ENCODE measurements around the gene ZSCAN29. TPM values are rescaled to one million over a fixed set of nuclear protein-coding genes. Genes with fewer than 3 reads are reported as not detected.

Gene ZSCAN29
- total and polyA plus RNA-seq, 2 of the 13 experiments (the other 11 are each of a cell fraction or from before 2014, with no cell fraction given): 8.3 to 27.4 TPM

- no TSS peak for BruUV-seq (replicated peaks)
- Histone ChIP-seq H3K27me3 (ENCODE audit: control insufficient read depth in 1 of 2, insufficient read depth in 2 of 2, low read length in 2 of 2) (peaks cover 0 to 25% of the 10 kb centered on the region in 2 experiments; a peak in 1 of 5 replicates), H3K4me2 (ENCODE audit: low read depth, low read length) (no peak overlapping the region), H2AFZ (ENCODE audit: low read length) (no peak overlapping the region), H3K4me3 (replicated peaks in 1 of 3; ENCODE audit: insufficient read depth in 1 of 3, low read depth in 2 of 3, low read length in 3 of 3) (no peak overlapping the region), H3K27ac (ENCODE audit: extremely low read length, insufficient read depth, low read length) (no peak overlapping the region), H3K79me2 (ENCODE audit: insufficient read depth, low read length) (no peaks in the 10 kb centered on the region), H3K36me3 (replicated peaks in 1 of 2; ENCODE audit: control insufficient read depth in 1 of 2, insufficient read depth in 2 of 2, low read length in 2 of 2) (no peaks in the 10 kb centered on the region), H3K9me3 (ENCODE audit: low read length) (no peaks in the 10 kb centered on the region), H4K20me1 (ENCODE audit: insufficient read depth, low read length) (no peaks in the 10 kb centered on the region), H3K9ac (ENCODE audit: insufficient read depth, low read depth, low read length) (no peak overlapping the region), H3K4me1 (ENCODE audit: insufficient read depth, low read length) (peaks cover 13% of the 10 kb centered on the region)
- ATAC-seq (no peak), DNase-seq (ENCODE audit: low spot score) (no peak), FAIRE-seq (no peak)
- in situ Hi-C loops (cut with HindIII; ENCODE audit: extremely low pct_ligation_motif_present, low pct_unique_long_range_greater_than_20kb): no loop called here
- CTCF ChIA-PET (ENCODE audit: low intra/inter-chr PET ratio, low total read pairs): no interaction called here
- intact Hi-C loops (cut with micrococcal nuclease; ENCODE audit: unreplicated experiment): no loop called here
- POLR2A ChIA-PET: no interaction called here
- WGBS (ENCODE audit: low lambda C conversion rate): 32% methylated on average over 4 of the region's 4 CpGs
- TF ChIP-seq, protein P1, sequence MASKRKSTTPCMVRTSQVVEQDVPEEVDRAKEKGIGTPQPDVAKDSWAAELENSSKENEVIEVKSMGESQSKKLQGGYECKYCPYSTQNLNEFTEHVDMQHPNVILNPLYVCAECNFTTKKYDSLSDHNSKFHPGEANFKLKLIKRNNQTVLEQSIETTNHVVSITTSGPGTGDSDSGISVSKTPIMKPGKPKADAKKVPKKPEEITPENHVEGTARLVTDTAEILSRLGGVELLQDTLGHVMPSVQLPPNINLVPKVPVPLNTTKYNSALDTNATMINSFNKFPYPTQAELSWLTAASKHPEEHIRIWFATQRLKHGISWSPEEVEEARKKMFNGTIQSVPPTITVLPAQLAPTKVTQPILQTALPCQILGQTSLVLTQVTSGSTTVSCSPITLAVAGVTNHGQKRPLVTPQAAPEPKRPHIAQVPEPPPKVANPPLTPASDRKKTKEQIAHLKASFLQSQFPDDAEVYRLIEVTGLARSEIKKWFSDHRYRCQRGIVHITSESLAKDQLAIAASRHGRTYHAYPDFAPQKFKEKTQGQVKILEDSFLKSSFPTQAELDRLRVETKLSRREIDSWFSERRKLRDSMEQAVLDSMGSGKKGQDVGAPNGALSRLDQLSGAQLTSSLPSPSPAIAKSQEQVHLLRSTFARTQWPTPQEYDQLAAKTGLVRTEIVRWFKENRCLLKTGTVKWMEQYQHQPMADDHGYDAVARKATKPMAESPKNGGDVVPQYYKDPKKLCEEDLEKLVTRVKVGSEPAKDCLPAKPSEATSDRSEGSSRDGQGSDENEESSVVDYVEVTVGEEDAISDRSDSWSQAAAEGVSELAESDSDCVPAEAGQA (IDR thresholded peaks at IDR 0.05; ENCODE audit: low read depth): no peak
- TF ChIP-seq, protein P1 (CRISPR knock-in tag; IDR thresholded peaks at IDR 0.05; ENCODE audit: borderline replicate concordance): no peak
- TF ChIP-seq, protein P2, sequence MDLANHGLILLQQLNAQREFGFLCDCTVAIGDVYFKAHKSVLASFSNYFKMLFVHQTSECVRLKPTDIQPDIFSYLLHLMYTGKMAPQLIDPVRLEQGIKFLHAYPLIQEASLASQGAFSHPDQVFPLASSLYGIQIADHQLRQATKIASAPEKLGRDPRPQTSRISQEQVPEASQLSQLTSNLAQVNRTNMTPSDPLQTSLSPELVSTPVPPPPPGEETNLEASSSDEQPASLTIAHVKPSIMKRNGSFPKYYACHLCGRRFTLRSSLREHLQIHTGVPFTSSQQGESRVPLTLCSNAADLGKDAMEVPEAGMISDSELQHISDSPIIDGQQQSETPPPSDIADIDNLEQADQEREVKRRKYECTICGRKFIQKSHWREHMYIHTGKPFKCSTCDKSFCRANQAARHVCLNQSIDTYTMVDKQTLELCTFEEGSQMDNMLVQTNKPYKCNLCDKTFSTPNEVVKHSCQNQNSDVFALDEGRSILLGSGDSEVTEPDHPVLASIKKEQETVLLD (CRISPR knock-in tag; IDR thresholded peaks at IDR 0.05; ENCODE audit: low read depth): no peak
- TF ChIP-seq MTF1 (CRISPR knock-in tag; IDR thresholded peaks at IDR 0.05) (no peak), ZFP1 (CRISPR knock-in tag; IDR thresholded peaks at IDR 0.05) (no peak), ZNF441 (CRISPR knock-in tag; IDR thresholded peaks at IDR 0.05; ENCODE audit: borderline replicate concordance) (no peak), ZNF839 (CRISPR knock-in tag; IDR thresholded peaks at IDR 0.05; ENCODE audit: borderline replicate concordance) (no peak), ZNF142 (CRISPR knock-in tag; IDR thresholded peaks at IDR 0.05) (no peak), TP53 (CRISPR knock-in tag; conservative IDR thresholded peaks at IDR 0.05) (no peak), ZEB1 (IDR thresholded peaks at IDR 0.05; ENCODE audit: insufficient replicate concordance, low read depth) (no peak), ELF4 (CRISPR knock-in tag; IDR thresholded peaks at IDR 0.05; ENCODE audit: borderline replicate concordance) (no peak)
- TF ChIP-seq, protein P3, sequence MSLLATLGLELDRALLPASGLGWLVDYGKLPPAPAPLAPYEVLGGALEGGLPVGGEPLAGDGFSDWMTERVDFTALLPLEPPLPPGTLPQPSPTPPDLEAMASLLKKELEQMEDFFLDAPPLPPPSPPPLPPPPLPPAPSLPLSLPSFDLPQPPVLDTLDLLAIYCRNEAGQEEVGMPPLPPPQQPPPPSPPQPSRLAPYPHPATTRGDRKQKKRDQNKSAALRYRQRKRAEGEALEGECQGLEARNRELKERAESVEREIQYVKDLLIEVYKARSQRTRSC (CRISPR knock-in tag; IDR thresholded peaks at IDR 0.05; ENCODE audit: low read depth): no peak
Observed at GRCh38 chr15:43312378-43312777, 58.5 kb downstream of the ZSCAN29 start.

Data from HepG2 (cell line).